C4-2B (cell line): ENCODE data around the gene ENAH.

Experiments used
- ZFX ChIP-seq: fragments of 450-650 bp; IDR thresholded peaks from 2 replicates; pipeline ENCODE4 v1.6.1; 2017
- TF ChIP-seq, protein P1 (sequence below): fragments of 450-650 bp; conservative IDR thresholded peaks from 2 replicates; pipeline ENCODE4 v1.5.1; 2017; ENCODE audit warnings: mild to moderate bottlenecking

GRCh38 chr1:225498549-225499136 is 154.3 kb downstream of the ENAH start:
- TF ChIP-seq, protein P1, sequence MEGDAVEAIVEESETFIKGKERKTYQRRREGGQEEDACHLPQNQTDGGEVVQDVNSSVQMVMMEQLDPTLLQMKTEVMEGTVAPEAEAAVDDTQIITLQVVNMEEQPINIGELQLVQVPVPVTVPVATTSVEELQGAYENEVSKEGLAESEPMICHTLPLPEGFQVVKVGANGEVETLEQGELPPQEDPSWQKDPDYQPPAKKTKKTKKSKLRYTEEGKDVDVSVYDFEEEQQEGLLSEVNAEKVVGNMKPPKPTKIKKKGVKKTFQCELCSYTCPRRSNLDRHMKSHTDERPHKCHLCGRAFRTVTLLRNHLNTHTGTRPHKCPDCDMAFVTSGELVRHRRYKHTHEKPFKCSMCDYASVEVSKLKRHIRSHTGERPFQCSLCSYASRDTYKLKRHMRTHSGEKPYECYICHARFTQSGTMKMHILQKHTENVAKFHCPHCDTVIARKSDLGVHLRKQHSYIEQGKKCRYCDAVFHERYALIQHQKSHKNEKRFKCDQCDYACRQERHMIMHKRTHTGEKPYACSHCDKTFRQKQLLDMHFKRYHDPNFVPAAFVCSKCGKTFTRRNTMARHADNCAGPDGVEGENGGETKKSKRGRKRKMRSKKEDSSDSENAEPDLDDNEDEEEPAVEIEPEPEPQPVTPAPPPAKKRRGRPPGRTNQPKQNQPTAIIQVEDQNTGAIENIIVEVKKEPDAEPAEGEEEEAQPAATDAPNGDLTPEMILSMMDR: no peak
- TF ChIP-seq ZFX: no peak
